ENCODE measurements around the gene SSC4D.
A peak's percentile ranks its signal among the peaks of the same experiment; 100 is the strongest.
"Not testable (repeated sequence)": the region's sequence is repeated elsewhere in the genome, so short reads cannot be mapped to it uniquely, and the experiment has no call there.

Gene SSC4D

GRCh38 chr7:76409537-76409936 is at the start of gene SSC4D:
TSS of gene SSC4D (minus strand) at chr7:76409697. CDS start at chr7:76404439, 5,258 bp downstream.
- DNase-seq, result no peak

GRCh38 chr7:76458504-76458903 is 49.0 kb upstream of the SSC4D start:
- DNase-seq, result not testable (repeated sequence)

- DNase-seq, result not testable (repeated sequence)
These were observed 47.5 kb upstream of the SSC4D start for GRCh38 chr7:76457017-76457416.

- peak; percentile 69 for DNase-seq
These were observed 36.1 kb upstream of the SSC4D start for GRCh38 chr7:76445577-76446008.

- not testable (repeated sequence) for DNase-seq
These were observed 34.3 kb upstream of the SSC4D start for GRCh38 chr7:76443846-76444245.

GRCh38 chr7:76442664-76443446 is 33.4 kb upstream of the SSC4D start:
- not testable (repeated sequence) for DNase-seq

- not testable (repeated sequence) for DNase-seq
These were observed 32.3 kb upstream of the SSC4D start for GRCh38 chr7:76441792-76442191.

GRCh38 chr7:76440404-76440803 is 30.9 kb upstream of the SSC4D start:
- not testable (repeated sequence) for DNase-seq

- not testable (repeated sequence) for DNase-seq
These were observed 29.8 kb upstream of the SSC4D start for GRCh38 chr7:76439120-76439888.

GRCh38 chr7:76437873-76438272 is 28.4 kb upstream of the SSC4D start:
- DNase-seq, result peak; percentile 90

- no peak for DNase-seq
These were observed 21.3 kb upstream of the SSC4D start for GRCh38 chr7:76430836-76431235.

- no peak for DNase-seq
These were observed 20.7 kb upstream of the SSC4D start for GRCh38 chr7:76430211-76430610.

- DNase-seq, result peak; percentile 91
These were observed 19.6 kb upstream of the SSC4D start for GRCh38 chr7:76428868-76429805.

GRCh38 chr7:76428149-76428823 is 18.8 kb upstream of the SSC4D start:
- no peak for DNase-seq

- no peak for DNase-seq
These were observed 18.1 kb upstream of the SSC4D start for GRCh38 chr7:76427635-76428034.

GRCh38 chr7:76426246-76426645 is 16.7 kb upstream of the SSC4D start:
- DNase-seq, result no peak

GRCh38 chr7:76425558-76425957 is 16.1 kb upstream of the SSC4D start:
- DNase-seq, result not testable (repeated sequence)

- no peak for DNase-seq
These were observed 15.7 kb upstream of the SSC4D start for GRCh38 chr7:76425156-76425555.

- DNase-seq, result no peak
These were observed 15.1 kb upstream of the SSC4D start, which contains the start of gene ZP3 for GRCh38 chr7:76424413-76425111. TSS of gene ZP3 (plus strand) at chr7:76424950. CDS start at chr7:76424965, 15 bp downstream.

- no peak for DNase-seq
These were observed 14.3 kb upstream of the SSC4D start for GRCh38 chr7:76423666-76424412.

GRCh38 chr7:76421097-76421496 is 11.6 kb upstream of the SSC4D start:
- not testable (repeated sequence) for DNase-seq
